CD4-positive, CD25-positive, alpha-beta regulatory T cell (primary cell): ENCODE results near the gene DGKG. TPM values are rescaled to one million over a fixed set of nuclear protein-coding genes. Genes with fewer than 3 reads are reported as not detected.

Experiments
- ATAC-seq, 2 donors: fragments of 150-1000 bp; cut with Tn5 transposase; one replicate each; pipeline ENCODE4 v1.10.0; 2021; ENCODE audit warnings: low read depth in 2 of 2, moderate number of reproducible peaks in 2 of 2, moderate library complexity in 1 of 2
- DNase-seq, 3 donors: peaks; one replicate each; pipeline versions ENCODE4 v3.0.0 to v3.0.0-alpha.2; 2012 to 2022; ENCODE audit warnings: mixed read lengths in 1 of 3
- H3K27ac ChIP-seq: one replicate; pipeline ENCODE4 v1.7.0; 2013; ENCODE audit warnings: mild to moderate bottlenecking, low read length; ENCODE audit not compliant: insufficient read depth, poor library complexity, severe bottlenecking
- H3K27me3 ChIP-seq: one replicate; pipeline ENCODE4 v1.7.0; 2013; ENCODE audit warnings: low read length; ENCODE audit not compliant: control insufficient read depth, insufficient read depth
- H3K36me3 ChIP-seq: one replicate; pipeline ENCODE4 v1.7.0; 2013; ENCODE audit warnings: mild to moderate bottlenecking, low read length, moderate library complexity; ENCODE audit not compliant: control insufficient read depth, insufficient read depth
- H3K4me1 ChIP-seq: 2 replicates; pipeline ENCODE4 v1.7.0; 2013; ENCODE audit warnings: mild to moderate bottlenecking, low read length; ENCODE audit not compliant: insufficient read depth, control insufficient read depth, poor library complexity, severe bottlenecking
- H3K4me3 ChIP-seq: one replicate; pipeline ENCODE4 v1.7.0; 2013; ENCODE audit warnings: low read depth, mild to moderate bottlenecking, low read length, moderate library complexity
- H3K9me3 ChIP-seq, 2 experiments: 1 replicate in 1 of 2; 2 replicates in 1 of 2; pipeline ENCODE4 v1.7.0; 2013; ENCODE audit warnings: low read length in 2 of 2, mild to moderate bottlenecking in 1 of 2, moderate library complexity in 1 of 2; ENCODE audit not compliant: control insufficient read depth in 2 of 2
- H3K27ac Mint-ChIP-seq, 3 donors: one replicate each; pipeline ENCODE4 v1.8.0; 2020 to 2022; ENCODE audit warnings: mild to moderate bottlenecking in 3 of 3, mixed read lengths in 3 of 3, moderate library complexity in 2 of 3
- H3K27me3 Mint-ChIP-seq: one replicate; pipeline ENCODE4 v1.8.0; 2022; ENCODE audit warnings: mild to moderate bottlenecking, mixed read lengths
- H3K36me3 Mint-ChIP-seq: one replicate; pipeline ENCODE4 v1.8.0; 2020; ENCODE audit warnings: mixed read lengths
- H3K4me1 Mint-ChIP-seq, 4 donors: one replicate each; pipeline ENCODE4 v1.8.0; 2020 to 2022; ENCODE audit warnings: mixed read lengths in 4 of 4, mild to moderate bottlenecking in 1 of 4
- H3K4me3 Mint-ChIP-seq, 4 donors: one replicate each; pipeline ENCODE4 v1.8.0; 2020 to 2022; ENCODE audit warnings: mild to moderate bottlenecking in 4 of 4, mixed read lengths in 4 of 4, moderate library complexity in 3 of 4
- H3K9me3 Mint-ChIP-seq, 7 donors: one replicate each; pipeline ENCODE4 v1.8.0; 2020 to 2022; ENCODE audit warnings: mixed read lengths in 7 of 7, mild to moderate bottlenecking in 3 of 7, moderate library complexity in 2 of 7
- polyA plus RNA-seq, 4 donors: library from polyadenylated mRNA; unstranded; fragments of 300-500 nt; fragmentation: Illumina TruSeq; gene quantifications; one replicate each; pipeline ENCODE4 v1.2.3, GENCODE V29; 2021
- total RNA-seq: library from RNA; stranded (reverse); gene quantifications from one replicate; pipeline ENCODE4 v1.2.3, GENCODE V29; 2022

DGKG gene
- total and polyA plus RNA-seq, 5 donors from 2014 or later = 0.81 TPM; not detected in 4

DNA sequence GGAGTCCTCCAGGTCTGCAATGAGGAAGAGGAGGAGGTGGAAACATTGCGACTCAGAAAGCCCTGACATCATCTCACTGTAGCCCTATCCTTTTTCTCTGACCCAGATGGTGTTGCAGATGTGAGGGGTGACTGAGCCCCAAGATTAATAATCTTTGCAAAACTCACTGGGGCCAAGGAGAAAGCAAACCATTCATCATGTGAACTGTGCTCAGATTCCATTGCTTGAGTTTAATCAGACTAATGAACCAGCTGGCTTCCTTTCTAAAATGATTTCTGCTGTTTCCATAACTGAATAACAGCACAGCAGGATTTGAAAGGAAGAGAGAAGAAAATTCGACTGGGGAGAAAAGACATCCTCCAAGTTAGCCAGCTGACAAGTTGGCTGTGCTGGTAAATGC lies 13.4 kb upstream of the DGKG start:
- Mint-ChIP-seq H3K27me3 (peaks cover 23% of the 10 kb centered on the region), H3K9me3 (peaks cover 0 to 8% (median 3%) of the 10 kb centered on the region in 7 donors), H3K36me3 (no peaks in the 10 kb centered on the region), H3K27ac (peak overlapping the region in 1 of 3 donors; percentile 56), H3K4me1 (no peaks in the 10 kb centered on the region), H3K4me3 (no peak overlapping the region)
- Histone ChIP-seq H3K4me1 (no peaks in the 10 kb centered on the region), H3K4me3 (no peak overlapping the region), H3K27ac (no peak overlapping the region), H3K27me3 (peaks cover 2% of the 10 kb centered on the region), H3K36me3 (no peaks in the 10 kb centered on the region), H3K9me3 (no peaks in the 10 kb centered on the region)
- ATAC-seq (no peak), DNase-seq (no peak)

DNA sequence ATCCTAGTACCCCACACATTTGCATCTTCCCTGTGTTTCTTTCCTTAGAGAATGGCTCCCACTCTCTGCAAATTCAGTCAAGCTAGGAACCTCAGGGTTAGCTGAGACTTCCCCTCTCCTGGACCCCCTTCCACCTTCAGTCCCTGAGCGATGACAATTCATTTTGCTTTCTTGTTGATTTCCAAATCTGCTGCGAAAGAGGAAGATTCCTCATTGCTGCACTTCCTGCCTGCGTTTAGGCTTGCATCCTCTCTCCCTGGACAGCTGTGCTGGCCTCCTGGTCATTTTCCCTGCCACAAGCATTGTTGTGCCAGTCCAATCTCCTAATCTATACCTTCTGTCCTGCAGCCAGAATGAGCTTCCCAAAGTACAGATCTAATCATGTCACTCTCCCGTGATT lies 12.3 kb upstream of the DGKG start:
- H3K4me1 ChIP-seq = no peaks in the 10 kb centered on the region
- no peak overlapping the region for H3K27ac ChIP-seq
- H3K36me3 ChIP-seq = no peaks in the 10 kb centered on the region
- H3K4me3 ChIP-seq = no peak overlapping the region
- Mint-ChIP-seq H3K4me1 (no peaks in the 10 kb centered on the region), H3K27ac (no peak overlapping the region), H3K9me3 (peaks cover 0 to 8% (median 3%) of the 10 kb centered on the region in 7 donors), H3K4me3 (peak overlapping the region in 1 of 4 donors; percentile 2), H3K27me3 (peaks cover 23% of the 10 kb centered on the region), H3K36me3 (no peaks in the 10 kb centered on the region)
- H3K9me3 ChIP-seq = no peaks in the 10 kb centered on the region
- DNase-seq (no peak), ATAC-seq (no peak)
- H3K27me3 ChIP-seq = peaks cover 2% of the 10 kb centered on the region

- Mint-ChIP-seq H3K27ac (no peak overlapping the region), H3K4me3 (no peak overlapping the region), H3K27me3 (peaks cover 10% of the 10 kb centered on the region), H3K36me3 (no peaks in the 10 kb centered on the region), H3K4me1 (peaks cover 0 to 4% (median 0%) of the 10 kb centered on the region in 4 donors), H3K9me3 (peaks cover 0 to 2% (median 0%) of the 10 kb centered on the region in 7 donors)
- H3K27me3 ChIP-seq = peaks cover 4% of the 10 kb centered on the region
- no peak overlapping the region for H3K4me3 ChIP-seq
- no peaks in the 10 kb centered on the region for H3K36me3 ChIP-seq
- H3K9me3 ChIP-seq = no peaks in the 10 kb centered on the region
- DNase-seq (no peak), ATAC-seq (no peak)
- H3K27ac ChIP-seq = no peak overlapping the region
- no peaks in the 10 kb centered on the region for H3K4me1 ChIP-seq
Observed at GRCh38 chr3:186369217-186369616, 7.2 kb upstream of the DGKG start.

DNA sequence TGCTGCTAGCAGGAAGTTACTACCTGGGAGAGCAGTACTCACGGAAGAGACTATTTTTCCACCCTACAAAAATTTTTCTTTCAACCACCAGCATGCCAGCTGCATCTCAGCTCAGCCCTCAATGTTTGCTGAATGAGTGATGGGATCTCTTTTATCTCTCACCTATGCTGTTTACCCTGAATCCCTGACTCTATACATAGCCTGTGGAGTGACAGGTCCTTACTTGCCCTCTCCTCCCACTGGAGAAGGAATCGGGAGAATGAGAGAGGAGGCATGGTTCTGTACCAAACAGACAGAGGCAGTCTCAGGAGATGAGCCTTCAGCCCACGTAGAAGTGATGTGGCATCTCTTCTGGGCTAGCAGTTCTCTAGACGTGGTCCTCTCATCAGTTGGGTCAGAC lies 6.7 kb upstream of the DGKG start:
- H3K36me3 Mint-ChIP-seq = no peaks in the 10 kb centered on the region
- peaks cover 0 to 4% (median 0%) of the 10 kb centered on the region in 4 donors for H3K4me1 Mint-ChIP-seq
- H3K36me3 ChIP-seq = no peaks in the 10 kb centered on the region

DNA sequence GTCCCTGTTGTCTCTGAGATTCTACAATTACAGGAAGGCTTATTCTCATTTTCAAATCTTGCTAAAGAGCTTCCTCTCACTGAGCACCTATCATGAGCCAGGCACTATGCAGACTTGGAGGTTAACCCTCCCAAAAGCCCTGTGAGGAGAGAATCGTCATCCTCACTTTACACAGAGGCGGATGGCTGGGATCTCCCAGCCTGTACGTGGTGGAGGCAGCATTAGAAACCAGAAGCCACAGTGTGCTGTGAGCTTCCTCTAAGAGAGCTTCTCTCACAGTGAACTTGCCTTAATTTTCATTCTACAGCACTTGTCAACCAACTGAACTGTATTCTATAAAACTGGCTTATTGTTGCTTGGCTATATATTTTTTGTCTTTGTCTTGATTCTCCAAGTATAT lies 6.1 kb upstream of the DGKG start:
- peaks cover 13% of the 10 kb centered on the region for H3K27me3 Mint-ChIP-seq
- Histone ChIP-seq H3K36me3 (no peaks in the 10 kb centered on the region), H3K9me3 (no peaks in the 10 kb centered on the region), H3K4me1 (no peaks in the 10 kb centered on the region), H3K4me3 (no peak overlapping the region), H3K27me3 (peaks cover 4% of the 10 kb centered on the region), H3K27ac (no peak overlapping the region)
- H3K27ac Mint-ChIP-seq = no peak overlapping the region
- no peak for DNase-seq
- no peaks in the 10 kb centered on the region for H3K36me3 Mint-ChIP-seq
- H3K4me3 Mint-ChIP-seq = no peak overlapping the region
- peaks cover 0 to 4% (median 0%) of the 10 kb centered on the region in 4 donors for H3K4me1 Mint-ChIP-seq
- peaks cover 0 to 2% (median 0%) of the 10 kb centered on the region in 7 donors for H3K9me3 Mint-ChIP-seq
- ATAC-seq = no peak

More for the DNA sequence above, 6.7 kb upstream of the DGKG start:
- Mint-ChIP-seq H3K27ac (no peak overlapping the region), H3K9me3 (peaks cover 0 to 2% (median 0%) of the 10 kb centered on the region in 7 donors), H3K4me3 (no peak overlapping the region), H3K27me3 (peaks cover 9% of the 10 kb centered on the region)
- DNase-seq = no peak
- Histone ChIP-seq H3K27ac (no peak overlapping the region), H3K9me3 (no peaks in the 10 kb centered on the region), H3K27me3 (peaks cover 4% of the 10 kb centered on the region), H3K4me1 (no peaks in the 10 kb centered on the region), H3K4me3 (no peak overlapping the region)
- no peak for ATAC-seq

DNA sequence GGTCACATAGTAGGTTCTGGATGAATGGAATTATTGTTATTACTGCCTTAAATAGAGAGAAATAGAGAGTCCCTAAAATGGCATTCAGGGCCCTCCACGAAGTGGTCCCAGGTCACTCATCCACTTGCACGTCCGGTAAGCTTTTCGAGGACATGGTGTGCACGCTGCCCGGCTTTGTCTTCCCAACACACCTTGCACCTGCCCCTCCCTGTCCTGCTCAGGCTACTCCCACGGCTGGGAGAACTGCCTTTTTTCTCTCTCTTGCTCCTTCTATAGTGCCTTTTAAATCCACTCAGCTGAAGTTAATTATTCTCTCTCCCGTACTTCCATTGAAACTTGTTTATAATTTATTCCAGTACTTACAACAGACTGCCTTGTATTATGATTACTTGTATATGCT lies 5.6 kb upstream of the DGKG start:
- no peaks in the 10 kb centered on the region for H3K4me1 ChIP-seq
- ATAC-seq (no peak), DNase-seq (no peak)
- Mint-ChIP-seq H3K4me1 (peaks cover 0 to 4% (median 0%) of the 10 kb centered on the region in 4 donors), H3K27me3 (peaks cover 16% of the 10 kb centered on the region), H3K36me3 (no peaks in the 10 kb centered on the region), H3K9me3 (peaks cover 0 to 2% (median 0%) of the 10 kb centered on the region in 7 donors), H3K27ac (peak overlapping the region in 1 of 3 donors; percentile 50), H3K4me3 (no peak overlapping the region)
- H3K36me3 ChIP-seq = no peaks in the 10 kb centered on the region
- H3K27ac ChIP-seq = no peak overlapping the region
- H3K27me3 ChIP-seq = peaks cover 4% of the 10 kb centered on the region
- H3K4me3 ChIP-seq = no peak overlapping the region
- no peaks in the 10 kb centered on the region for H3K9me3 ChIP-seq

DNA sequence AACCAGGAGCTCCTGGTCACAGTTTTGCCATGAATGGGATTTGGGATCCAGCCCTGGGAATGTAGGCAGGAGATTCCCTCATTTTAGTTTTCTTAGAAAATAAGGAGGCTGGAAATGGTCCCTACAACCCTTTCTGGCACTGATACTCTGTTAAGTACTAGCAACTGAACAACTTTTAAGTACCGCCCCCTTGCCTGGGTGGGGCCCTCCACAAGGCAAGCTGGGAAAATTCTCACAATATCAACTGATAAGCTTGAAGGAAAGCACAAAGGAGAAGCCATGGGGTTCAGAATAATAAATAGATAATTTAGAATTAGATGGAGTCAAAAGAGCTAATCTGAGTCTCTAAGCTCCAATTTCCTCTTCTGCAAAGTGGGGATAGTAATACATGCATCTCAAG lies 4.2 kb upstream of the DGKG start:
- Mint-ChIP-seq H3K36me3 (no peaks in the 10 kb centered on the region), H3K27ac (no peak overlapping the region), H3K27me3 (peaks cover 19% of the 10 kb centered on the region), H3K4me1 (peaks cover 0 to 4% (median 0%) of the 10 kb centered on the region in 4 donors), H3K9me3 (peaks cover 0 to 2% (median 0%) of the 10 kb centered on the region in 7 donors), H3K4me3 (no peak overlapping the region)
- H3K4me3 ChIP-seq = no peak overlapping the region
- H3K9me3 ChIP-seq = no peaks in the 10 kb centered on the region
- no peaks in the 10 kb centered on the region for H3K36me3 ChIP-seq
- no peak overlapping the region for H3K27ac ChIP-seq
- no peak for ATAC-seq
- DNase-seq = no peak
- H3K27me3 ChIP-seq = peaks cover 4% of the 10 kb centered on the region
- H3K4me1 ChIP-seq = no peaks in the 10 kb centered on the region

DNA sequence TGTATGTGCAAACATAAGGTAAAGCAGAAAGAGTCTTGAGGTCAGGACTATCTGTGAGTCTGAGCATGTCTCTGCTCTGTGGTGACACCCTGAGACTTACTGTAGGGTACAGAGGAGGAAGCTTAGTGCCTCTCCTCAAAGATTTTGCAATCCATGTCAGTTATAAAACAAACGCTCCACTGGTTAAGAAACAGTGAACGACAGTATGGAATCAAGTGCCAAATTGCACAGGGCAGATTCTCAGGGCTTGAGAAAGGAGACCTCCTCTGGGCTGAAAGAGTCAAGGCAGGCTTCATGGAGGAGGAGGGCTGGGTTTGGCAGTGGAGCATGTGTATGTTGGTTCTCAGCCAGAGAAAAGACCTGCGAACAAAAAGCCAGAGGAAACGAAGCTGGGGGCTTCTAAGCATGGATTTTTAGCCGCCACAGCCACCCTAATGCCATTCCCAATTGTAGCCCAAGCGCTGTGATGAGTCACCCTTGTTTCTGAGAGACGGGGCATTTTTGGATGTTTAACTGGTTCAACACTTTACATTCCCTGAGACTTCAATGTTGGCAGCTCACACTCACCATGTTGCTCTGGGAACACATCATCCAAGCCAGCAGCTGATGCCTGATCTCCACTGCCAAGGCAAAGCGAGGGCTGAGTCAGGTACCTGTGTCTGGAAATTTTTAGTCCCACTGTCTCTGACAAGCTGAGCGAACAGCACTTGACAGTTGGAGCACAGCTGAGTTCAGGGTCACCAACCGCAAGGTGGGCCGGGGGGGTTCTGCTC lies 3.4 kb upstream of the DGKG start:
- Mint-ChIP-seq H3K4me1 (peaks cover 0 to 4% (median 2%) of the 10 kb centered on the region in 4 donors), H3K4me3 (no peak overlapping the region), H3K9me3 (peaks cover 0 to 2% (median 0%) of the 10 kb centered on the region in 7 donors), H3K36me3 (no peaks in the 10 kb centered on the region), H3K27me3 (peaks cover 24% of the 10 kb centered on the region), H3K27ac (no peak overlapping the region)
- Histone ChIP-seq H3K4me3 (no peak overlapping the region), H3K36me3 (no peaks in the 10 kb centered on the region), H3K9me3 (no peaks in the 10 kb centered on the region), H3K4me1 (no peaks in the 10 kb centered on the region), H3K27ac (no peak overlapping the region), H3K27me3 (peaks cover 8% of the 10 kb centered on the region)
- ATAC-seq = no peak
- DNase-seq = no peak
